Measurements from ENCODE around the gene C19orf47.
A peak's percentile ranks its signal among the peaks of the same experiment; 100 is the strongest.

The C19orf47 gene

GRCh38 chr19:40313229-40313983 is 34.8 kb downstream of the C19orf47 start:
- DNase-seq: no peak

GRCh38 chr19:40312533-40312932 is 35.7 kb downstream of the C19orf47 start:
- DNase-seq: no peak

- DNase-seq: no peak
Measured at GRCh38 chr19:40309666-40310065, 38.5 kb downstream of the C19orf47 start.

- DNase-seq: peak; percentile 72
Measured at GRCh38 chr19:40305403-40305802, 42.8 kb downstream of the C19orf47 start.

- no peak for DNase-seq
Measured at GRCh38 chr19:40304306-40304705, 43.9 kb downstream of the C19orf47 start.

GRCh38 chr19:40303765-40304164 is 44.4 kb downstream of the C19orf47 start:
- no peak for DNase-seq

- no peak for DNase-seq
Measured at GRCh38 chr19:40302224-40303011, 45.8 kb downstream of the C19orf47 start.

GRCh38 chr19:40300668-40301067 is 47.5 kb downstream of the C19orf47 start:
- no peak for DNase-seq

- DNase-seq: no peak
Measured at GRCh38 chr19:40298026-40298425, 50.2 kb downstream of the C19orf47 start.

- DNase-seq: no peak
Measured at GRCh38 chr19:40294560-40294959, 53.6 kb downstream of the C19orf47 start.

- DNase-seq: no peak
Measured at GRCh38 chr19:40286971-40287421, 61.2 kb downstream of the C19orf47 start.

GRCh38 chr19:40286235-40286970 is 61.8 kb downstream of the C19orf47 start:
- DNase-seq: no peak

- peak; percentile 99 for DNase-seq
Measured at GRCh38 chr19:40285353-40286234, 62.6 kb downstream of the C19orf47 start.

- peak; percentile 57 for DNase-seq
Measured at GRCh38 chr19:40284501-40285352, 63.5 kb downstream of the C19orf47 start, which contains the start of gene AKT2. Gene AKT2, minus strand, starts transcription at chr19:40285345. Its CDS starts 20,078 bp downstream, at chr19:40265267.

GRCh38 chr19:40284251-40284500 is 64.0 kb downstream of the C19orf47 start:
- no peak for DNase-seq

- DNase-seq: peak; percentile 6
Measured at GRCh38 chr19:40283414-40284250, 64.6 kb downstream of the C19orf47 start.

GRCh38 chr19:40282920-40283319 is 65.3 kb downstream of the C19orf47 start:
- no peak for DNase-seq

GRCh38 chr19:40282209-40282580 is 66.0 kb downstream of the C19orf47 start:
- DNase-seq: no peak

- no peak for DNase-seq
Measured at GRCh38 chr19:40281381-40282208, 66.6 kb downstream of the C19orf47 start.
